ENCODE measurements around the gene AGAP1.
A peak's percentile ranks its signal among the peaks of the same experiment; 100 is the strongest.

AGAP1 gene

GRCh38 chr2:235550378-235550760, 56.5 kb downstream of the AGAP1 start:
- DNase-seq (ENCODE audit: low spot score) = no peak

- DNase-seq (ENCODE audit: low spot score) = no peak
These were observed 57.1 kb downstream of the AGAP1 start for GRCh38 chr2:235550946-235551345.

GRCh38 chr2:235551965-235552364, 58.1 kb downstream of the AGAP1 start:
- peak; percentile 80 for DNase-seq (ENCODE audit: low spot score)

GRCh38 chr2:235552671-235553070, 58.8 kb downstream of the AGAP1 start:
- no peak for DNase-seq (ENCODE audit: low spot score)

- DNase-seq (ENCODE audit: low spot score) = no peak
These were observed 59.4 kb downstream of the AGAP1 start for GRCh38 chr2:235553291-235553690.

- no peak for DNase-seq (ENCODE audit: low spot score)
These were observed 59.9 kb downstream of the AGAP1 start for GRCh38 chr2:235553696-235554100.

GRCh38 chr2:235554385-235554784, 60.5 kb downstream of the AGAP1 start:
- DNase-seq (ENCODE audit: low spot score) = no peak

GRCh38 chr2:235554936-235555335, 61.1 kb downstream of the AGAP1 start:
- no peak for DNase-seq (ENCODE audit: low spot score)

GRCh38 chr2:235555371-235555770, 61.5 kb downstream of the AGAP1 start:
- no peak for DNase-seq (ENCODE audit: low spot score)

GRCh38 chr2:235556086-235556485, 62.2 kb downstream of the AGAP1 start:
- no peak for DNase-seq (ENCODE audit: low spot score)

- DNase-seq (ENCODE audit: low spot score) = no peak
These were observed 63.1 kb downstream of the AGAP1 start for GRCh38 chr2:235556901-235557300.

GRCh38 chr2:235557903-235558302, 64.1 kb downstream of the AGAP1 start:
- no peak for DNase-seq (ENCODE audit: low spot score)

- DNase-seq (ENCODE audit: low spot score) = no peak
These were observed 64.7 kb downstream of the AGAP1 start for GRCh38 chr2:235558572-235558971.

GRCh38 chr2:235560345-235560744, 66.5 kb downstream of the AGAP1 start:
- DNase-seq (ENCODE audit: low spot score) = no peak

GRCh38 chr2:235561450-235561849, 67.6 kb downstream of the AGAP1 start:
- DNase-seq (ENCODE audit: low spot score) = no peak

- no peak for DNase-seq (ENCODE audit: low spot score)
These were observed 68.4 kb downstream of the AGAP1 start for GRCh38 chr2:235562065-235562747.

GRCh38 chr2:235563056-235563910, 69.4 kb downstream of the AGAP1 start:
- DNase-seq (ENCODE audit: low spot score) = no peak

- DNase-seq (ENCODE audit: low spot score) = no peak
These were observed 70.2 kb downstream of the AGAP1 start for GRCh38 chr2:235564066-235564465.

- DNase-seq (ENCODE audit: low spot score) = no peak
These were observed 71.2 kb downstream of the AGAP1 start for GRCh38 chr2:235564884-235565530.

GRCh38 chr2:235566415-235566814, 72.6 kb downstream of the AGAP1 start:
- DNase-seq (ENCODE audit: low spot score) = no peak

GRCh38 chr2:235566931-235567495, 73.2 kb downstream of the AGAP1 start:
- DNase-seq (ENCODE audit: low spot score) = no peak

- no peak for DNase-seq (ENCODE audit: low spot score)
These were observed 74.0 kb downstream of the AGAP1 start for GRCh38 chr2:235567842-235568241.

GRCh38 chr2:235568431-235568830, 74.6 kb downstream of the AGAP1 start:
- DNase-seq (ENCODE audit: low spot score) = no peak

All from HuH-7.5 (cell line).